ENCODE data around the gene GNB1L. TPM values are rescaled to one million over a fixed set of nuclear protein-coding genes. Genes with fewer than 3 reads are reported as not detected.

GNB1L gene
- total RNA-seq, 1 experiment from 2014 or later, result 18.0 TPM

DNA sequence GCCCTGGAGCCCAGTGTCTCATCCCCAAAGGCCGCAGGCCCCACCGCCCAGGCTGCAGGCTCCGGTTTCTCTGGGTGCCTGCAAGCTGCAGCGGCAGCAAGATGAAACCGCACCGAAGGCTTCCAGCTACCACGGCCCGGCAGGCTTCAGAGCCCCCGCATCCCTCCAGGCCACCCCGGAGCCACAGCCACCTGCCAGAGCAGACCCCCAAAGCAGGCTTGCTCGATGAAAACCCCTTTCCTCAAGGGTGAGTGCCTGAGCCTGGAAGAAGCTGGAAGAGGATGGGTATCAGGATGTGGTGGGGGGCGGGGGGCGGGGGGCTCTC is 24.5 kb upstream of the GNB1L start:
- DNase-seq (ENCODE audit: low spot score), result peak; percentile 10
- Mint-ChIP-seq H3K27ac (peak overlapping the region; percentile 31; the same call in 1 of the 2 replicates), H3K36me3 (no peaks in the 10 kb centered on the region), H3K4me3 (no peak overlapping the region), H3K4me1 (peaks cover 30% of the 10 kb centered on the region), H3K27me3 (ENCODE audit: low read depth) (no peaks in the 10 kb centered on the region; the same call in 1 of the 2 replicates), H3K9me3 (no peaks in the 10 kb centered on the region)
- TF ChIP-seq, protein P1, sequence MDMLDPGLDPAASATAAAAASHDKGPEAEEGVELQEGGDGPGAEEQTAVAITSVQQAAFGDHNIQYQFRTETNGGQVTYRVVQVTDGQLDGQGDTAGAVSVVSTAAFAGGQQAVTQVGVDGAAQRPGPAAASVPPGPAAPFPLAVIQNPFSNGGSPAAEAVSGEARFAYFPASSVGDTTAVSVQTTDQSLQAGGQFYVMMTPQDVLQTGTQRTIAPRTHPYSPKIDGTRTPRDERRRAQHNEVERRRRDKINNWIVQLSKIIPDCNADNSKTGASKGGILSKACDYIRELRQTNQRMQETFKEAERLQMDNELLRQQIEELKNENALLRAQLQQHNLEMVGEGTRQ (CRISPR knock-in tag; IDR thresholded peaks at IDR 0.05), result no peak
- TF ChIP-seq ZNF416 (CRISPR knock-in tag; IDR thresholded peaks at IDR 0.05), result no peak
- no peak for TF ChIP-seq SMAD3 (CRISPR knock-in tag; IDR thresholded peaks at IDR 0.05; ENCODE audit: borderline replicate concordance)
- TF ChIP-seq, protein P2, sequence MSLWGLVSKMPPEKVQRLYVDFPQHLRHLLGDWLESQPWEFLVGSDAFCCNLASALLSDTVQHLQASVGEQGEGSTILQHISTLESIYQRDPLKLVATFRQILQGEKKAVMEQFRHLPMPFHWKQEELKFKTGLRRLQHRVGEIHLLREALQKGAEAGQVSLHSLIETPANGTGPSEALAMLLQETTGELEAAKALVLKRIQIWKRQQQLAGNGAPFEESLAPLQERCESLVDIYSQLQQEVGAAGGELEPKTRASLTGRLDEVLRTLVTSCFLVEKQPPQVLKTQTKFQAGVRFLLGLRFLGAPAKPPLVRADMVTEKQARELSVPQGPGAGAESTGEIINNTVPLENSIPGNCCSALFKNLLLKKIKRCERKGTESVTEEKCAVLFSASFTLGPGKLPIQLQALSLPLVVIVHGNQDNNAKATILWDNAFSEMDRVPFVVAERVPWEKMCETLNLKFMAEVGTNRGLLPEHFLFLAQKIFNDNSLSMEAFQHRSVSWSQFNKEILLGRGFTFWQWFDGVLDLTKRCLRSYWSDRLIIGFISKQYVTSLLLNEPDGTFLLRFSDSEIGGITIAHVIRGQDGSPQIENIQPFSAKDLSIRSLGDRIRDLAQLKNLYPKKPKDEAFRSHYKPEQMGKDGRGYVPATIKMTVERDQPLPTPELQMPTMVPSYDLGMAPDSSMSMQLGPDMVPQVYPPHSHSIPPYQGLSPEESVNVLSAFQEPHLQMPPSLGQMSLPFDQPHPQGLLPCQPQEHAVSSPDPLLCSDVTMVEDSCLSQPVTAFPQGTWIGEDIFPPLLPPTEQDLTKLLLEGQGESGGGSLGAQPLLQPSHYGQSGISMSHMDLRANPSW (CRISPR knock-in tag; conservative IDR thresholded peaks at IDR 0.05; ENCODE audit: low read depth), result no peak
- no peak for TF ChIP-seq OVOL2 (CRISPR knock-in tag; IDR thresholded peaks at IDR 0.05; ENCODE audit: borderline replicate concordance)
- no peak for TF ChIP-seq ZNF671 (CRISPR knock-in tag; IDR thresholded peaks at IDR 0.05)
- TF ChIP-seq JAZF1 (CRISPR knock-in tag; IDR thresholded peaks at IDR 0.05), result no peak
- no peak for TF ChIP-seq NFYB (CRISPR knock-in tag; conservative IDR thresholded peaks at IDR 0.05; ENCODE audit: low read depth)
- TF ChIP-seq, protein P3, sequence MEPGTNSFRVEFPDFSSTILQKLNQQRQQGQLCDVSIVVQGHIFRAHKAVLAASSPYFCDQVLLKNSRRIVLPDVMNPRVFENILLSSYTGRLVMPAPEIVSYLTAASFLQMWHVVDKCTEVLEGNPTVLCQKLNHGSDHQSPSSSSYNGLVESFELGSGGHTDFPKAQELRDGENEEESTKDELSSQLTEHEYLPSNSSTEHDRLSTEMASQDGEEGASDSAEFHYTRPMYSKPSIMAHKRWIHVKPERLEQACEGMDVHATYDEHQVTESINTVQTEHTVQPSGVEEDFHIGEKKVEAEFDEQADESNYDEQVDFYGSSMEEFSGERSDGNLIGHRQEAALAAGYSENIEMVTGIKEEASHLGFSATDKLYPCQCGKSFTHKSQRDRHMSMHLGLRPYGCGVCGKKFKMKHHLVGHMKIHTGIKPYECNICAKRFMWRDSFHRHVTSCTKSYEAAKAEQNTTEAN (CRISPR knock-in tag; IDR thresholded peaks at IDR 0.05), result no peak
- TF ChIP-seq, protein P4, sequence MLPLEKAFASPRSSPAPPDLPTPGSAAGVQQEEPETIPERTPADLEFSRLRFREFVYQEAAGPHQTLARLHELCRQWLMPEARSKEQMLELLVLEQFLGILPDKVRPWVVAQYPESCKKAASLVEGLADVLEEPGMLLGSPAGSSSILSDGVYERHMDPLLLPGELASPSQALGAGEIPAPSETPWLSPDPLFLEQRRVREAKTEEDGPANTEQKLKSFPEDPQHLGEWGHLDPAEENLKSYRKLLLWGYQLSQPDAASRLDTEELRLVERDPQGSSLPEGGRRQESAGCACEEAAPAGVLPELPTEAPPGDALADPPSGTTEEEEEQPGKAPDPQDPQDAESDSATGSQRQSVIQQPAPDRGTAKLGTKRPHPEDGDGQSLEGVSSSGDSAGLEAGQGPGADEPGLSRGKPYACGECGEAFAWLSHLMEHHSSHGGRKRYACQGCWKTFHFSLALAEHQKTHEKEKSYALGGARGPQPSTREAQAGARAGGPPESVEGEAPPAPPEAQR (CRISPR knock-in tag; IDR thresholded peaks at IDR 0.05), result no peak
- no peak for TF ChIP-seq HMGA2 (CRISPR knock-in tag; IDR thresholded peaks at IDR 0.05)
- no peak for TF ChIP-seq ZNF232 (CRISPR knock-in tag; IDR thresholded peaks at IDR 0.05)
- no peak for TF ChIP-seq CREM (CRISPR knock-in tag; IDR thresholded peaks at IDR 0.05)
- TF ChIP-seq RORB (CRISPR knock-in tag; IDR thresholded peaks at IDR 0.05), result no peak
- TF ChIP-seq, protein P5, sequence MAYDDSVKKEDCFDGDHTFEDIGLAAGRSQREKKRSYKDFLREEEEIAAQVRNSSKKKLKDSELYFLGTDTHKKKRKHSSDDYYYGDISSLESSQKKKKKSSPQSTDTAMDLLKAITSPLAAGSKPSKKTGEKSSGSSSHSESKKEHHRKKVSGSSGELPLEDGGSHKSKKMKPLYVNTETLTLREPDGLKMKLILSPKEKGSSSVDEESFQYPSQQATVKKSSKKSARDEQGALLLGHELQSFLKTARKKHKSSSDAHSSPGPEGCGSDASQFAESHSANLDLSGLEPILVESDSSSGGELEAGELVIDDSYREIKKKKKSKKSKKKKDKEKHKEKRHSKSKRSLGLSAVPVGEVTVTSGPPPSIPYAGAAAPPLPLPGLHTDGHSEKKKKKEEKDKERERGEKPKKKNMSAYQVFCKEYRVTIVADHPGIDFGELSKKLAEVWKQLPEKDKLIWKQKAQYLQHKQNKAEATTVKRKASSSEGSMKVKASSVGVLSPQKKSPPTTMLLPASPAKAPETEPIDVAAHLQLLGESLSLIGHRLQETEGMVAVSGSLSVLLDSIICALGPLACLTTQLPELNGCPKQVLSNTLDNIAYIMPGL (CRISPR knock-in tag; IDR thresholded peaks at IDR 0.05), result no peak
- TF ChIP-seq, protein P6, sequence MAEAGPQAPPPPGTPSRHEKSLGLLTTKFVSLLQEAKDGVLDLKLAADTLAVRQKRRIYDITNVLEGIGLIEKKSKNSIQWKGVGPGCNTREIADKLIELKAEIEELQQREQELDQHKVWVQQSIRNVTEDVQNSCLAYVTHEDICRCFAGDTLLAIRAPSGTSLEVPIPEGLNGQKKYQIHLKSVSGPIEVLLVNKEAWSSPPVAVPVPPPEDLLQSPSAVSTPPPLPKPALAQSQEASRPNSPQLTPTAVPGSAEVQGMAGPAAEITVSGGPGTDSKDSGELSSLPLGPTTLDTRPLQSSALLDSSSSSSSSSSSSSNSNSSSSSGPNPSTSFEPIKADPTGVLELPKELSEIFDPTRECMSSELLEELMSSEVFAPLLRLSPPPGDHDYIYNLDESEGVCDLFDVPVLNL (CRISPR knock-in tag; IDR thresholded peaks at IDR 0.05; ENCODE audit: borderline replicate concordance, low read depth), result no peak
- no peak for ATAC-seq
- ChIA-PET CTCF (interaction anchor here (1.1 to 1.3 kb wide), 2 partner anchors 11 to 149 kb away, joined by 3 to 4 read pairs; no protein-coding TSS in a partner anchor), POLR2A (no interaction called here)

Measured in WTC11 (cell line).